ENCODE measurements around the gene FOXB1. TPM values are rescaled to one million over a fixed set of nuclear protein-coding genes. Genes with fewer than 3 reads are reported as not detected.

The FOXB1 gene
- total and polyA plus RNA-seq, 2 donors (not counting 1 experiment from before 2014, with no cell fraction given): not detected

- H3K4me3 ChIP-seq (ENCODE audit: control extremely low read depth in 1 of 5, extremely low read depth in 1 of 5, insufficient read depth in 1 of 5, low read depth in 2 of 5, low read length in 4 of 5): no peak overlapping the region
- no peak overlapping the region for H3K27ac ChIP-seq (ENCODE audit: low read length in 2 of 2)
- POLR2A ChIA-PET: no interaction called here
- H3K4me1 ChIP-seq (ENCODE audit: control insufficient read depth in 2 of 2, insufficient read depth in 2 of 2, low read length in 2 of 2): no peaks in the 10 kb centered on the region
- H3K9ac ChIP-seq (ENCODE audit: low read length): no peak overlapping the region
- H3K4me2 ChIP-seq (replicated peaks; ENCODE audit: low read depth, low read length, poor library complexity, severe bottlenecking): no peak overlapping the region
- no peaks in the 10 kb centered on the region for H3K79me2 ChIP-seq (ENCODE audit: control insufficient read depth, insufficient read depth, low read length)
- no peak overlapping the region for H3K27ac Mint-ChIP-seq
- no peak overlapping the region for H3K4me3 Mint-ChIP-seq
- no peak overlapping the region for H2AFZ ChIP-seq (ENCODE audit: insufficient read depth, low read depth, low read length, poor library complexity, severe bottlenecking)
- no peak for ATAC-seq (ENCODE audit: low read depth)
- CTCF ChIA-PET: no interaction called here
- H3K36me3 ChIP-seq (replicated peaks in 1 of 2; ENCODE audit: control extremely low read depth in 1 of 2, control insufficient read depth in 1 of 2, extremely low read depth in 1 of 2, insufficient read depth in 2 of 2, low read length in 1 of 2): no peaks in the 10 kb centered on the region
- no peaks in the 10 kb centered on the region for H4K20me1 ChIP-seq (ENCODE audit: control insufficient read depth, insufficient read depth, low read length, poor library complexity, severe bottlenecking)
- DNase-seq: no peak
- peaks cover 19% of the 10 kb centered on the region for H3K27me3 Mint-ChIP-seq
- no peaks in the 10 kb centered on the region for H3K4me1 Mint-ChIP-seq
- peaks cover 4% of the 10 kb centered on the region for H3K9me3 Mint-ChIP-seq (ENCODE audit: insufficient read depth)
- TF ChIP-seq CTCF (IDR thresholded peaks at IDR 0.05): no peak
- TF ChIP-seq EZH2 (IDR thresholded peaks at IDR 0.05; ENCODE audit: borderline replicate concordance, insufficient read depth, low read depth, low read length, poor library complexity, severe bottlenecking): no peak
- intact Hi-C loops (cut with micrococcal nuclease): no loop called here
- H3K9me3 ChIP-seq (ENCODE audit: control extremely low read depth in 1 of 3, control insufficient read depth in 2 of 3, insufficient read depth in 1 of 3, low read length in 2 of 3): peaks cover 5 to 15% (median 7%) of the 10 kb centered on the region in 3 donors
- peaks cover 0 to 8% (median 1%) of the 10 kb centered on the region in 4 experiments for H3K27me3 ChIP-seq (replicated peaks in 1 of 4; ENCODE audit: control extremely low read depth in 1 of 4, control insufficient read depth in 3 of 4, insufficient read depth in 4 of 4, low read length in 3 of 4)
Observed at GRCh38 chr15:59966262-59966661, 37.8 kb upstream of the FOXB1 start.

- Mint-ChIP-seq H3K27me3 (peaks cover 21% of the 10 kb centered on the region), H3K27ac (no peak overlapping the region), H3K9me3 (ENCODE audit: insufficient read depth) (no peaks in the 10 kb centered on the region), H3K4me1 (no peaks in the 10 kb centered on the region), H3K4me3 (no peak overlapping the region)
- no peak overlapping the region for H3K4me3 ChIP-seq (ENCODE audit: control extremely low read depth in 1 of 5, extremely low read depth in 1 of 5, insufficient read depth in 1 of 5, low read depth in 2 of 5, low read length in 4 of 5)
- no peaks in the 10 kb centered on the region for H3K79me2 ChIP-seq (ENCODE audit: control insufficient read depth, insufficient read depth, low read length)
- no peaks in the 10 kb centered on the region for H4K20me1 ChIP-seq (ENCODE audit: control insufficient read depth, insufficient read depth, low read length, poor library complexity, severe bottlenecking)
- no peak for ATAC-seq (ENCODE audit: low read depth)
- intact Hi-C loops (cut with micrococcal nuclease): no loop called here
- peaks cover 3 to 5% (median 5%) of the 10 kb centered on the region in 3 donors for H3K9me3 ChIP-seq (ENCODE audit: control extremely low read depth in 1 of 3, control insufficient read depth in 2 of 3, insufficient read depth in 1 of 3, low read length in 2 of 3)
- H3K27ac ChIP-seq (ENCODE audit: low read length in 2 of 2): no peak overlapping the region
- CTCF ChIA-PET: no interaction called here
- H3K4me1 ChIP-seq (ENCODE audit: control insufficient read depth in 2 of 2, insufficient read depth in 2 of 2, low read length in 2 of 2): no peaks in the 10 kb centered on the region
- H3K4me2 ChIP-seq (replicated peaks; ENCODE audit: low read depth, low read length, poor library complexity, severe bottlenecking): no peak overlapping the region
- no peaks in the 10 kb centered on the region for H3K36me3 ChIP-seq (replicated peaks in 1 of 2; ENCODE audit: control extremely low read depth in 1 of 2, control insufficient read depth in 1 of 2, extremely low read depth in 1 of 2, insufficient read depth in 2 of 2, low read length in 1 of 2)
- peaks cover 0 to 8% (median 1%) of the 10 kb centered on the region in 4 experiments for H3K27me3 ChIP-seq (replicated peaks in 1 of 4; ENCODE audit: control extremely low read depth in 1 of 4, control insufficient read depth in 3 of 4, insufficient read depth in 4 of 4, low read length in 3 of 4)
- TF ChIP-seq EZH2 (IDR thresholded peaks at IDR 0.05; ENCODE audit: borderline replicate concordance, insufficient read depth, low read depth, low read length, poor library complexity, severe bottlenecking): no peak
- TF ChIP-seq CTCF (IDR thresholded peaks at IDR 0.05): no peak
- no peak overlapping the region for H3K9ac ChIP-seq (ENCODE audit: low read length)
- H2AFZ ChIP-seq (ENCODE audit: insufficient read depth, low read depth, low read length, poor library complexity, severe bottlenecking): no peak overlapping the region
- DNase-seq: no peak
- 100% methylated on average over 2 of the region's 2 CpGs for WGBS (ENCODE audit: insufficient coverage)
- POLR2A ChIA-PET: no interaction called here
Observed at GRCh38 chr15:59968314-59968713, 35.8 kb upstream of the FOXB1 start.
